ENCODE measurements around the gene TTI1. TPM values are rescaled to one million over a fixed set of nuclear protein-coding genes. Genes with fewer than 3 reads are reported as not detected.

The TTI1 gene
- total RNA-seq, 1 donor from 2014 or later = 43.8 TPM

DNA sequence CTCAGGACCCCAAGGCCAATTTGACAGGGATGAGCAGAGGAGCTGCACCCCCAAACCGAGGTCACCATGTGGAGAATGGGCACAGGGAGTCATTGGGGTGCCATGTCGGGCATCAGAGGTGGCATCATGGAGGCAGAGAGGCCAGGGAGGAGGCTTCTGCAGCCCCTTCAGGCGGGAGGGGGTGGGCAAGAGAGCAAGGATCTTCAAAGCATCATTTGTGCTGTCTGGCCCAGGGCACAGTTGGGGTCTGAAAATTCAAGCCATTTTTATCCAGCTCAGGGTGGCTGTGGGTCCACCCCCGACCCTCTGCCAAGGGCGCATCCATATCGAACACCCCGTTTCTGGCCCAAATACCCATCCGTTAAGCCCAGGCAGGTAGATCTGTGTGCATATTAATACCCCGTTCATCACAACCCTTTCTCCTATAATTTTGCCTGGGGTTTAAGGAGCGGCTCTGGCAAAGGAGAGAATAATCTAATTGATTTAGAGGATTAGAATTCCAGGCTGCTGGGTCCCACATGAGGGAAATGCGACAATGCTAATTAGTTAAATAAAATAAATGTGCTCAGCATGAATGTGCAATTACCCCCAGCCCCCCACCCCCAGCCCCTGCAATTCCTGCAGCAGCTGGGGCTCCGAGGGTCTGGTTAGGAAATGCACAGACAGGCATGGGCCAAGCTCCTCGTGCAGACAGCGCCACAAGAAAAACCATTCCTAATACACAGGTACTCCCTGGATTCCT lies 98.5 kb downstream of the TTI1 start:
- TF ChIP-seq, protein P1, sequence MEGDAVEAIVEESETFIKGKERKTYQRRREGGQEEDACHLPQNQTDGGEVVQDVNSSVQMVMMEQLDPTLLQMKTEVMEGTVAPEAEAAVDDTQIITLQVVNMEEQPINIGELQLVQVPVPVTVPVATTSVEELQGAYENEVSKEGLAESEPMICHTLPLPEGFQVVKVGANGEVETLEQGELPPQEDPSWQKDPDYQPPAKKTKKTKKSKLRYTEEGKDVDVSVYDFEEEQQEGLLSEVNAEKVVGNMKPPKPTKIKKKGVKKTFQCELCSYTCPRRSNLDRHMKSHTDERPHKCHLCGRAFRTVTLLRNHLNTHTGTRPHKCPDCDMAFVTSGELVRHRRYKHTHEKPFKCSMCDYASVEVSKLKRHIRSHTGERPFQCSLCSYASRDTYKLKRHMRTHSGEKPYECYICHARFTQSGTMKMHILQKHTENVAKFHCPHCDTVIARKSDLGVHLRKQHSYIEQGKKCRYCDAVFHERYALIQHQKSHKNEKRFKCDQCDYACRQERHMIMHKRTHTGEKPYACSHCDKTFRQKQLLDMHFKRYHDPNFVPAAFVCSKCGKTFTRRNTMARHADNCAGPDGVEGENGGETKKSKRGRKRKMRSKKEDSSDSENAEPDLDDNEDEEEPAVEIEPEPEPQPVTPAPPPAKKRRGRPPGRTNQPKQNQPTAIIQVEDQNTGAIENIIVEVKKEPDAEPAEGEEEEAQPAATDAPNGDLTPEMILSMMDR (conservative IDR thresholded peaks at IDR 0.05) = no peak
- no peak for DNase-seq (ENCODE audit: extremely low spot score, unreplicated experiment)
- Mint-ChIP-seq H3K4me1 (ENCODE audit: unreplicated experiment) (peaks cover 24% of the 10 kb centered on the region), H3K9me3 (no peaks in the 10 kb centered on the region), H3K27me3 (no peaks in the 10 kb centered on the region), H3K4me3 (no peak overlapping the region), H3K27ac (no peak overlapping the region), H3K36me3 (no peaks in the 10 kb centered on the region)

DNA sequence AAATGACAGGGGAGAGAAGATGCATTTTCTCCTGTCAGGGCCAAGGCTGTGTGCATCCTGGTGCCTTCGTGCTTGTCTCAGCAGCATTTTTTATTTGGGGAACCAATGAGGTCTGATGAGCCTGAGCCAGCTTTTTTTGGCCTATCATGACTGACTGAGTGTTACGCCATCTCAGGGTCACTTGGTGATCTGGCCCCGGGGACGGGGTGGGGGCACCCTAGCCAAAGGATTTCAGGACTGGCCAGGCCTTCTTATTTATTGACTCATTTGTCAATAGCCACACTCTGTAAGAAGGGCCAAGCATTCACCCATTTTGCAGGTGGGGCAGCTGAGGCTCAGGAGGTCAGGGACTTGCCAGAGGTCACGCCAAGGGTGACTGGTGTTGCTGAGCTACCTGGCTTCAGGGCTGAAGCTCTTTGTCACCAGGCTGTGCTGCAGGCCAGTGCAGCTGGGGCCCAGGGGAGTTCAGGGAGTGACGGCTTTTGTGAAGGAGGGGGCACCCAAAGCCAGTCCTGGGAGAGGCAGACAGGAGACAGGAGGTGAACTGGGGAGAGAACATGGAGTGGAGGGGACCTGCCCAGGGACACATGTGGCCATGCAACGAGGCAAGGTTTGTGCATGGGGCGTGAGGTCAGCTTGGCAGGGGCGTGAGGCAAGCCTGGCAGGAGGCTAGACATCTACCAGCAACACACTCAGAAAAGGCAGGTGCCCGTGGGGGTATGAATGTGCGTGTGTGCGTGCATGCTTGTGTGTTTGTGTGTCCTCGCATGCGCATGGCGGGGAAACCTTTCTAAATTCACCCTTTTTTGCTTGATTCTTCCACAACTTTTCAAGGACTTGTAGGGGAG lies 99.2 kb downstream of the TTI1 start:
- Mint-ChIP-seq H3K9me3 (no peaks in the 10 kb centered on the region), H3K4me3 (no peak overlapping the region), H3K27me3 (peaks cover 4% of the 10 kb centered on the region), H3K4me1 (ENCODE audit: unreplicated experiment) (peaks cover 27% of the 10 kb centered on the region), H3K36me3 (no peaks in the 10 kb centered on the region), H3K27ac (no peak overlapping the region)
- no peak for DNase-seq (ENCODE audit: extremely low spot score, unreplicated experiment)
- TF ChIP-seq, protein P1 (conservative IDR thresholded peaks at IDR 0.05) = no peak

Other genes starting within 250 kb of the TTI1 start
- 11.4 and 11.6 TPM in 2 replicates for gene VSTM2L, start 130.3 kb downstream of the TTI1 start, total RNA-seq (ENCODE audit: low replicate concordance)
- 29.7 and 41.9 TPM in 2 replicates for gene RPRD1B, start 290 bp upstream of the TTI1 start, total RNA-seq (ENCODE audit: low replicate concordance)
- gene TGM2, start 131.8 kb upstream of the TTI1 start, total RNA-seq (ENCODE audit: low replicate concordance) = 28.6 and 31.7 TPM in 2 replicates
- 4.7 TPM in 1 of 2 replicates, not detected in the other for gene KIAA1755, start 227.3 kb upstream of the TTI1 start, total RNA-seq (ENCODE audit: low replicate concordance)